ENCODE results near the gene KCNH1. TPM values are rescaled to one million over a fixed set of nuclear protein-coding genes. Genes with fewer than 3 reads are reported as not detected.

KCNH1 gene
- total RNA-seq, 1 experiment from 2014 or later = not detected

DNA sequence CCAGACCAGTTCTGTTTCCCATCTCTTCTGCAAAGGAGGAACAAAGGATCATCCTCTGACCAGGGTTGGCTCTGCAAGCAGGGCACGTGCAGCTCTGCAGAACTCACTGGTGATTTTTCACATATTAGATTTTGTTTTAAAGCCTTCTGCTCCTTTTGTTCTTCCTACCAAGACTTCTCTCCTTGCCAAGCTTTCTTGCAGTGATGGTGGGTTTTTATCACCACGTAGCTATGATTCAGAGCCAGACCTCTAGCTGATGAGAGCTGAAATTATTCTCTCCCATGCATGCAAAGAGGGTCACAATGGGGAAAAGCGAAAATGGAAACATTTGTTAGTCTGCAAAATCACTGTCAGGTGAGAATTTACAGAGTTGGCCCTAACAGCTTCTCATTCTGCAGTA, 225.2 kb downstream of the KCNH1 start:
- BruUV-seq (replicated peaks) = no TSS peak
- no peaks in the 10 kb centered on the region for H3K4me1 ChIP-seq
- TF ChIP-seq CTCF (IDR thresholded peaks at IDR 0.05; ENCODE audit: insufficient read depth in 1 of 2, low read depth in 1 of 2, low read length in 1 of 2, severe bottlenecking in 1 of 2, unreplicated experiment in 1 of 2) = no peak
- Mint-ChIP-seq H3K4me1 (ENCODE audit: low read depth, unreplicated experiment) (no peaks in the 10 kb centered on the region), H3K27ac (ENCODE audit: unreplicated experiment) (no peak overlapping the region), H3K9me3 (ENCODE audit: unreplicated experiment) (no peaks in the 10 kb centered on the region), H3K27me3 (ENCODE audit: insufficient read depth, unreplicated experiment) (peaks cover 14% of the 10 kb centered on the region), H3K36me3 (ENCODE audit: insufficient read depth, unreplicated experiment) (no peaks in the 10 kb centered on the region), H3K4me3 (ENCODE audit: unreplicated experiment) (no peak overlapping the region)
- H3K4me3 ChIP-seq (ENCODE audit: low read depth, low read length) = no peak overlapping the region
- no peaks in the 10 kb centered on the region for H3K9me3 ChIP-seq
- ChIA-PET POLR2A (no interaction called here), CTCF (no interaction called here)
- H3K36me3 ChIP-seq (ENCODE audit: control insufficient read depth, insufficient read depth, low read length) = no peaks in the 10 kb centered on the region
- no peaks in the 10 kb centered on the region; the same call in none of the 2 replicates for H3K27me3 ChIP-seq (replicated peaks; ENCODE audit: control insufficient read depth, insufficient read depth, low read length)
- no peak for DNase-seq
- intact Hi-C loops (cut with micrococcal nuclease; ENCODE audit: unreplicated experiment) = no loop called here

- TF ChIP-seq CTCF (IDR thresholded peaks at IDR 0.05; ENCODE audit: insufficient read depth in 1 of 2, low read depth in 1 of 2, low read length in 1 of 2, severe bottlenecking in 1 of 2, unreplicated experiment in 1 of 2) = no peak
- H3K27me3 Mint-ChIP-seq (ENCODE audit: insufficient read depth, unreplicated experiment) = peaks cover 14% of the 10 kb centered on the region
These were observed 225.7 kb downstream of the KCNH1 start for GRCh38 chr1:210908257-210908656.

GRCh38 chr1:210907251-210907805, 226.6 kb downstream of the KCNH1 start:
- Histone ChIP-seq H3K36me3 (ENCODE audit: control insufficient read depth, insufficient read depth, low read length) (no peaks in the 10 kb centered on the region), H3K4me3 (ENCODE audit: low read depth, low read length) (no peak overlapping the region), H3K27me3 (replicated peaks; ENCODE audit: control insufficient read depth, insufficient read depth, low read length) (no peaks in the 10 kb centered on the region; the same call in none of the 2 replicates), H3K4me1 (no peaks in the 10 kb centered on the region), H3K9me3 (no peaks in the 10 kb centered on the region)
- ChIA-PET POLR2A (no interaction called here), CTCF (no interaction called here)
- no peaks in the 10 kb centered on the region for H3K36me3 Mint-ChIP-seq (ENCODE audit: insufficient read depth, unreplicated experiment)
- TF ChIP-seq CTCF (IDR thresholded peaks at IDR 0.05; ENCODE audit: insufficient read depth in 1 of 2, low read depth in 1 of 2, low read length in 1 of 2, severe bottlenecking in 1 of 2, unreplicated experiment in 1 of 2) = no peak
- H3K27ac Mint-ChIP-seq (ENCODE audit: unreplicated experiment) = no peak overlapping the region
- no TSS peak for BruUV-seq (replicated peaks)
- peaks cover 16% of the 10 kb centered on the region for H3K27me3 Mint-ChIP-seq (ENCODE audit: insufficient read depth, unreplicated experiment)
- no peak overlapping the region for H3K4me3 Mint-ChIP-seq (ENCODE audit: unreplicated experiment)
- no peaks in the 10 kb centered on the region for H3K9me3 Mint-ChIP-seq (ENCODE audit: unreplicated experiment)
- intact Hi-C loops (cut with micrococcal nuclease; ENCODE audit: unreplicated experiment) = no loop called here
- H3K4me1 Mint-ChIP-seq (ENCODE audit: low read depth, unreplicated experiment) = no peaks in the 10 kb centered on the region
- no peak for DNase-seq

More at GRCh38 chr1:210908257-210908656, 225.7 kb downstream of the KCNH1 start:
- no peaks in the 10 kb centered on the region for H3K4me1 ChIP-seq
- ChIA-PET CTCF (no interaction called here), POLR2A (no interaction called here)
- H3K27ac Mint-ChIP-seq (ENCODE audit: unreplicated experiment) = no peak overlapping the region
- no peaks in the 10 kb centered on the region for H3K36me3 Mint-ChIP-seq (ENCODE audit: insufficient read depth, unreplicated experiment)
- H3K9me3 Mint-ChIP-seq (ENCODE audit: unreplicated experiment) = no peaks in the 10 kb centered on the region
- no peaks in the 10 kb centered on the region for H3K9me3 ChIP-seq
- no peak overlapping the region for H3K4me3 ChIP-seq (ENCODE audit: low read depth, low read length)
- no peaks in the 10 kb centered on the region for H3K4me1 Mint-ChIP-seq (ENCODE audit: low read depth, unreplicated experiment)
- no peak overlapping the region for H3K4me3 Mint-ChIP-seq (ENCODE audit: unreplicated experiment)
- BruUV-seq (replicated peaks) = no TSS peak
- intact Hi-C loops (cut with micrococcal nuclease; ENCODE audit: unreplicated experiment) = no loop called here
- H3K36me3 ChIP-seq (ENCODE audit: control insufficient read depth, insufficient read depth, low read length) = no peaks in the 10 kb centered on the region
- no peaks in the 10 kb centered on the region; the same call in none of the 2 replicates for H3K27me3 ChIP-seq (replicated peaks; ENCODE audit: control insufficient read depth, insufficient read depth, low read length)
- DNase-seq = no peak
